ENCODE data around the gene SIX1. TPM values are rescaled to one million over a fixed set of nuclear protein-coding genes. Genes with fewer than 3 reads are reported as not detected.

SIX1 gene
- total and polyA plus RNA-seq, 9 donors, result 46.2 to 86.3 (median 63.4) TPM

DNA sequence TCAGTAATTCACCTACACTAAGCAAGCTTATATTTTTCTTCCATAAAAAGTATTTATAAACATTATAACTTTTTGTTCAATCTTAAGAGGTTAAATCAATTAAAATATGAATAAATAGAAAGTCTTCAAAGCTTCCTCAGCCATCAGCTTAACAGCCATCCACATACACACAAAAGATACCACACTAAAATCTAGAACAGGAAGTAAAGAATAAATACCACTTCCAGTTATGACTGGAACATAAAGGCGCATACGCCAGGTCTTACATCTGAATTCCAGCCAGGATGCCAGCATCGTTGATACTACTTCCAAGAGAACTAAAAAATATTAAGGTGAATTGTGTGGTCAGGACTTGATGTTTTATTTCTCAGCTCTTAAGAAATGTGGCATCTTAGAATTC lies 17.0 kb downstream of the SIX1 start:
- whole genome bisulfite sequencing (ENCODE audit: insufficient coverage), result no CpG with 5 or more reads among the region's 3 CpGs
- DNase-seq, result no peak
- peaks cover 4% of the 10 kb centered on the region for H3K27me3 ChIP-seq (ENCODE audit: control insufficient read depth, insufficient read depth, low read length)

GRCh38 chr14:60631842-60632241 lies 17.4 kb downstream of the SIX1 start:
- Histone ChIP-seq H3K4me3 (ENCODE audit: low read length) (no peak overlapping the region), H3K36me3 (ENCODE audit: control insufficient read depth, insufficient read depth, low read length) (no peaks in the 10 kb centered on the region), H3K4me1 (ENCODE audit: control insufficient read depth, insufficient read depth, low read length) (peaks cover 2% of the 10 kb centered on the region), H3K9me3 (replicated peaks; ENCODE audit: control insufficient read depth, low read depth, low read length) (no peaks in the 10 kb centered on the region), H3K27me3 (ENCODE audit: control insufficient read depth, insufficient read depth, low read length) (no peaks in the 10 kb centered on the region), H3K27ac (ENCODE audit: low read length) (no peak overlapping the region)
- WGBS (ENCODE audit: insufficient coverage), result no CpG with 5 or more reads among the region's 2 CpGs
- DNase-seq, result no peak

More for the DNA sequence above, 17.0 kb downstream of the SIX1 start:
- Histone ChIP-seq H3K9me3 (replicated peaks; ENCODE audit: control insufficient read depth, low read depth, low read length) (no peaks in the 10 kb centered on the region), H3K4me3 (ENCODE audit: low read length) (no peak overlapping the region), H3K27ac (ENCODE audit: low read length) (no peak overlapping the region), H3K4me1 (ENCODE audit: control insufficient read depth, insufficient read depth, low read length) (peaks cover 6% of the 10 kb centered on the region), H3K36me3 (ENCODE audit: control insufficient read depth, insufficient read depth, low read length) (no peaks in the 10 kb centered on the region)

GRCh38 chr14:60630129-60630528 lies 19.1 kb downstream of the SIX1 start:
- no peaks in the 10 kb centered on the region for H3K9me3 ChIP-seq (replicated peaks; ENCODE audit: control insufficient read depth, low read depth, low read length)
- H3K27me3 ChIP-seq (ENCODE audit: control insufficient read depth, insufficient read depth, low read length), result no peaks in the 10 kb centered on the region
- DNase-seq, result no peak
- no peak overlapping the region for H3K27ac ChIP-seq (ENCODE audit: low read length)
- no peaks in the 10 kb centered on the region for H3K36me3 ChIP-seq (ENCODE audit: control insufficient read depth, insufficient read depth, low read length)
- H3K4me1 ChIP-seq (ENCODE audit: control insufficient read depth, insufficient read depth, low read length), result no peaks in the 10 kb centered on the region
- H3K4me3 ChIP-seq (ENCODE audit: low read length), result no peak overlapping the region

GRCh38 chr14:60628892-60629291 lies 20.4 kb downstream of the SIX1 start:
- H3K27ac ChIP-seq (ENCODE audit: low read length), result no peak overlapping the region
- H3K36me3 ChIP-seq (ENCODE audit: control insufficient read depth, insufficient read depth, low read length), result no peaks in the 10 kb centered on the region
- no peak for DNase-seq
- H3K4me1 ChIP-seq (ENCODE audit: control insufficient read depth, insufficient read depth, low read length), result no peaks in the 10 kb centered on the region
- no peak overlapping the region for H3K4me3 ChIP-seq (ENCODE audit: low read length)
- no peaks in the 10 kb centered on the region for H3K9me3 ChIP-seq (replicated peaks; ENCODE audit: control insufficient read depth, low read depth, low read length)
- WGBS (ENCODE audit: insufficient coverage), result no CpG with 5 or more reads among the region's 1 CpG
- H3K27me3 ChIP-seq (ENCODE audit: control insufficient read depth, insufficient read depth, low read length), result no peaks in the 10 kb centered on the region

- 0% methylated on average over 1 of the region's 2 CpGs for WGBS (ENCODE audit: insufficient coverage)
- peak; percentile 72 for DNase-seq
- Histone ChIP-seq H3K27me3 (ENCODE audit: control insufficient read depth, insufficient read depth, low read length) (no peaks in the 10 kb centered on the region), H3K9me3 (replicated peaks; ENCODE audit: control insufficient read depth, low read depth, low read length) (no peaks in the 10 kb centered on the region), H3K4me3 (ENCODE audit: low read length) (no peak overlapping the region), H3K36me3 (ENCODE audit: control insufficient read depth, insufficient read depth, low read length) (no peaks in the 10 kb centered on the region), H3K27ac (ENCODE audit: low read length) (no peak overlapping the region), H3K4me1 (ENCODE audit: control insufficient read depth, insufficient read depth, low read length) (no peaks in the 10 kb centered on the region)
These were observed 26.4 kb downstream of the SIX1 start for GRCh38 chr14:60622917-60623257.

GRCh38 chr14:60622210-60622916 lies 26.9 kb downstream of the SIX1 start:
- no peaks in the 10 kb centered on the region for H3K4me1 ChIP-seq (ENCODE audit: control insufficient read depth, insufficient read depth, low read length)
- H3K9me3 ChIP-seq (replicated peaks; ENCODE audit: control insufficient read depth, low read depth, low read length), result no peaks in the 10 kb centered on the region
- H3K4me3 ChIP-seq (ENCODE audit: low read length), result no peak overlapping the region
- peak overlapping the region; percentile 14 for H3K27ac ChIP-seq (ENCODE audit: low read length)
- H3K36me3 ChIP-seq (ENCODE audit: control insufficient read depth, insufficient read depth, low read length), result no peaks in the 10 kb centered on the region
- H3K27me3 ChIP-seq (ENCODE audit: control insufficient read depth, insufficient read depth, low read length), result no peaks in the 10 kb centered on the region
- DNase-seq, result peak; percentile 92
- WGBS (ENCODE audit: insufficient coverage), result 100% methylated on average over 1 of the region's 5 CpGs

DNA sequence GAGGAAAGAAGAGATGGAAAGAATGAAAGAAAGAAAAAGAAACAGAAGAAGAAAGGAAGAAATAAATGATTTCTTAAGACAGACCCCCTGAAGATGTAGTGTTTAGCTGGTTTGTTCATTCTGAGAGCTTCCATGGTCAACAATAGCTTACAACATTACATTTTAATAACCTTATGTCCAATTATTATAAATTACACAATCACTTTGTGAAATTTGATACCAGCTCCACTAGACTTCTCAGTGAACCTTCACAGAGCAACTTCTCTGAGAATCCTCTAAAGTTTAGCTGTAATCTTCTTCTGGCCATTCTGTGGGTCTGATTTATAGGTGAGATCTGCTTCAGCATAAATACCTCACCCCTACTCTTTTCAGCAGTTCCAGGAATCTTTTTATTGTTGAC lies 27.9 kb downstream of the SIX1 start:
- Histone ChIP-seq H3K27ac (ENCODE audit: low read length) (no peak overlapping the region), H3K27me3 (ENCODE audit: control insufficient read depth, insufficient read depth, low read length) (no peaks in the 10 kb centered on the region), H3K4me3 (ENCODE audit: low read length) (no peak overlapping the region), H3K4me1 (ENCODE audit: control insufficient read depth, insufficient read depth, low read length) (no peaks in the 10 kb centered on the region), H3K36me3 (ENCODE audit: control insufficient read depth, insufficient read depth, low read length) (no peaks in the 10 kb centered on the region), H3K9me3 (replicated peaks; ENCODE audit: control insufficient read depth, low read depth, low read length) (no peaks in the 10 kb centered on the region)
- DNase-seq, result no peak

DNA sequence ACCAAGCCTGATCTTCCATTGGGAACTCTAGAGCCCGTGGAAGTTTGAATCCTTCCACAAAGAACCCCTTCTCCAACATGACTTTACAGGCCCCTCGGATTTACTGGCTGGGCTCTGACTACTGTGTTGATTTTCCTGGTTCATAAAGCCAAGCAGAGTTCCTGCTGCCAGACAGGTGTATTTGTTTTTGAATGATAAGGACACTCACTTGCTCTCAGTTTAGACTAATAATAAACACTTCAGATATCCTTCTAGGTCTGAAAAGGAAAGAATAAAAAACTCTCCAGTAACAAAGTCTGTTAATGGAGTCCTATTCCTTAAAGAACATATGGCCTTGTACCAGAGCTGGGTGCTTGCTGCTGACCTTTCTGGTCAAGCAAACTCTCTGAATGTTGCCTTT lies 31.0 kb downstream of the SIX1 start:
- no CpG with 5 or more reads among the region's 2 CpGs for WGBS (ENCODE audit: insufficient coverage)
- no peak for DNase-seq

GRCh38 chr14:60616461-60616959 lies 32.8 kb downstream of the SIX1 start:
- Histone ChIP-seq H3K27ac (ENCODE audit: low read length) (peak overlapping the region; percentile 90), H3K27me3 (ENCODE audit: control insufficient read depth, insufficient read depth, low read length) (no peaks in the 10 kb centered on the region), H3K4me1 (ENCODE audit: control insufficient read depth, insufficient read depth, low read length) (no peaks in the 10 kb centered on the region), H3K9me3 (replicated peaks; ENCODE audit: control insufficient read depth, low read depth, low read length) (no peaks in the 10 kb centered on the region), H3K4me3 (ENCODE audit: low read length) (no peak overlapping the region), H3K36me3 (ENCODE audit: control insufficient read depth, insufficient read depth, low read length) (no peaks in the 10 kb centered on the region)
- DNase-seq, result peak; percentile 90
- 47% methylated on average over 5 of the region's 11 CpGs for WGBS (ENCODE audit: insufficient coverage)

More for the DNA sequence above, 31.0 kb downstream of the SIX1 start:
- Histone ChIP-seq H3K4me3 (ENCODE audit: low read length) (no peak overlapping the region), H3K27me3 (ENCODE audit: control insufficient read depth, insufficient read depth, low read length) (no peaks in the 10 kb centered on the region), H3K9me3 (replicated peaks; ENCODE audit: control insufficient read depth, low read depth, low read length) (no peaks in the 10 kb centered on the region), H3K36me3 (ENCODE audit: control insufficient read depth, insufficient read depth, low read length) (no peaks in the 10 kb centered on the region), H3K27ac (ENCODE audit: low read length) (no peak overlapping the region), H3K4me1 (ENCODE audit: control insufficient read depth, insufficient read depth, low read length) (no peaks in the 10 kb centered on the region)

GRCh38 chr14:60602291-60602690 lies 47.0 kb downstream of the SIX1 start:
- DNase-seq, result no peak
- H3K27ac ChIP-seq (ENCODE audit: low read length), result no peak overlapping the region

GRCh38 chr14:60599727-60600126 lies 49.5 kb downstream of the SIX1 start:
- Histone ChIP-seq H3K4me3 (ENCODE audit: low read length) (no peak overlapping the region), H3K27ac (ENCODE audit: low read length) (no peak overlapping the region), H3K9me3 (replicated peaks; ENCODE audit: control insufficient read depth, low read depth, low read length) (no peaks in the 10 kb centered on the region), H3K27me3 (ENCODE audit: control insufficient read depth, insufficient read depth, low read length) (no peaks in the 10 kb centered on the region), H3K36me3 (ENCODE audit: control insufficient read depth, insufficient read depth, low read length) (no peaks in the 10 kb centered on the region), H3K4me1 (ENCODE audit: control insufficient read depth, insufficient read depth, low read length) (no peaks in the 10 kb centered on the region)
- DNase-seq, result no peak

More at GRCh38 chr14:60602291-60602690, 47.0 kb downstream of the SIX1 start:
- H3K4me3 ChIP-seq (ENCODE audit: low read length), result no peak overlapping the region
- no peaks in the 10 kb centered on the region for H3K27me3 ChIP-seq (ENCODE audit: control insufficient read depth, insufficient read depth, low read length)
- H3K4me1 ChIP-seq (ENCODE audit: control insufficient read depth, insufficient read depth, low read length), result no peaks in the 10 kb centered on the region
- H3K9me3 ChIP-seq (replicated peaks; ENCODE audit: control insufficient read depth, low read depth, low read length), result peaks cover 6% of the 10 kb centered on the region
- H3K36me3 ChIP-seq (ENCODE audit: control insufficient read depth, insufficient read depth, low read length), result no peaks in the 10 kb centered on the region

Data from muscle of leg (tissue), 11 donors.